Endometrial microvascular endothelial cells (primary cell): ENCODE measurements around the gene NPIPA8. TPM values are rescaled to one million over a fixed set of nuclear protein-coding genes. Genes with fewer than 3 reads are reported as not detected.
"Not testable (repeated sequence)": the region's sequence is repeated elsewhere in the genome, so short reads cannot be mapped to it uniquely, and the experiment has no call there.

Source experiments
- in situ Hi-C: cut with HindIII; loops from 2 replicates; pipeline ENCODE4 v1.10.0; 2017; ENCODE audit warnings: low sequenced_read_pairs, low pct_unique_long_range_greater_than_20kb; ENCODE audit errors: inconsistent ontology term
- total RNA-seq: library from RNA; depleted of rRNA; stranded (reverse); fragments of >200 nt; gene quantifications from one replicate; pipeline ENCODE4 v1.2.3, GENCODE V29; 2015; ENCODE audit errors: inconsistent ontology term

NPIPA8 gene
- total RNA-seq, 1 donor from 2014 or later = not detected

DNA sequence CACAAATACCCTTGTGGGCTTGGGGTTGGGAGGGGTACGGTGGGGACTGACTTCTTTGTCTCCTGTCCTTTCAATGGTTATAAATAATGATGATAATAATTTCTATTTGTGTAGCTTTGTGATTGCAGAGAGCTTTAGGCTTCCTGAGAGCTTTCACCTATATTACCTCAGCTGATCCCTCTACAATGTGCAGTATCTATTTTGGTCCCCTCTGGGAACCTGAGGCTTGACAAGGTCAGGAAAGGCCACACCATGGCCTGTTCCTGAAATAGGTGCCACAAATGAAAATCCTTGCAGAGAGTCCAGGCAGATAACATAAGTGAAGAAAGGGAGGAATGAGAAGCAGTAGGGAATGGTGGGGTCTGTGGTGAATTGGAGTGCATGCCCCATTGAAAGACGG lies 45.6 kb downstream of the NPIPA8 start:
- in situ Hi-C loops = not testable (repeated sequence)

DNA sequence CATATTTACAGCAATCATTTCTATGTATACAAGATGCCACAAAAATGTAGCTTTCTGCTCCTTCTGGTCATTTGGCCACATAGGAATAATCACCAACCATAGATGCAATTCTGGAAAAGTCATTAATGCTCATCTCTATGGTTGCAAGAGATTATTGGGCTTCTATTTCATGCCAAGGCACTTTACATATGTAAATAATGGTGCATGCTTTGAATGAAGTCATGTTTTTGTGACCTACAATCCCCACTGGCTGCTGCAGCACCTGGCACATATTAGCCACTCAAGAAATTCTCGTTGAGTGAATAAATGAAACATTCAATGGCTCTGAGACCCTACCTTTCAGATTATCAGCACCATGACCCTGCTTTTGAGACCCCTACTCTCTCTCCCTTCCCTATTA lies 50.2 kb downstream of the NPIPA8 start:
- in situ Hi-C loops = not testable (repeated sequence)

DNA sequence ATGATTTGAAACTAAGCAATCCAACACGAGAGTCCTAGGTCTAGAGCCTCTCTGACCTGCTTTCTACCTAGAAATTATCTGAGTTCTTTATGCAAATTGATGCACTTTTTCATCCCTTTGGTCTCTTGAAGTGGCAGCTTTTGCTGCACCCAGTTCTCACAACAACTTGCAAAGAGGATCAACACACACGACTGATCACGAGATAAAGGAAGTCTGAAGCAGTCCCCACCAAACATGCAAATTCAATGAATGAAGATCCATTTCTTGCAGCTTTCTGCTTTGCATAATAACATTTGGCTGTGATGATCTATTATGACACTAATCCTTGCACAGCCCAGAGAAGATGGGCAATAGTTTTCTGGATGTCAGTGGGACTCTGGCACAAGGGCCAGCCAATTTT lies 56.2 kb downstream of the NPIPA8 start:
- in situ Hi-C loops = not testable (repeated sequence)

GRCh38 chr16:18276756-18277155 lies 59.8 kb downstream of the NPIPA8 start:
- in situ Hi-C loops = not testable (repeated sequence)

- in situ Hi-C loops = not testable (repeated sequence)
Observed at GRCh38 chr16:18270171-18270570, 66.4 kb downstream of the NPIPA8 start.

Other genes with a start within 250 kb of the NPIPA8 start
- 136 TPM for gene NOMO2, start 225.4 kb upstream of the NPIPA8 start, total RNA-seq